HepG2 (cell line): ENCODE data around the gene IL1RAP. TPM values are rescaled to one million over a fixed set of nuclear protein-coding genes. Genes with fewer than 3 reads are reported as not detected.

Source experiments
- ATAC-seq: fragments of 200-7000 bp; cut with Tn5 transposase; 3 replicates; pipeline ENCODE4 v1.9.1; 2020; ENCODE audit warnings: mild to moderate bottlenecking, moderate library complexity
- BruUV-seq: library from RNA; stranded (reverse); fragments of 400-500 nt; replicated peaks from 2 replicates; lab custom pipeline; 2021; lab: Mats Ljungman, UMichigan
- CTCF ChIA-PET: fragments of 300-600 bp; formaldehyde crosslinking; extraction: SDS; loops from one replicate; lab custom pipeline; 2021; ENCODE audit warnings: low total read pairs, inconsistent platforms, low intra/inter-chr PET ratio; lab: Yijun Ruan, JAX
- POLR2A ChIA-PET: fragments of 350-600 bp; sonication (Branson Sonifier 250); formaldehyde crosslinking; loops from one replicate; lab custom pipeline; 2020; ENCODE audit warnings: antibody characterized with exemption, inconsistent platforms; lab: Yijun Ruan, JAX
- DNase-seq: peaks from one replicate; pipeline ENCODE4 v3.0.0-alpha.2; 2015; ENCODE audit warnings: low spot score
- FAIRE-seq: peaks from 3 replicates; lab custom pipeline; 2011; peaks lifted over from hg19 to GRCh38; lab: Jason Lieb, UNC
- H2AFZ ChIP-seq: one replicate; pipeline ENCODE4 v1.6.1; 2011; ENCODE audit warnings: low read length, inconsistent platforms
- H3K27ac ChIP-seq: fragments of 300-600 bp; 3 replicates; pipeline ENCODE4 v1.8.0; 2011; ENCODE audit warnings: mixed run types, mild to moderate bottlenecking, mixed read lengths, low read length, inconsistent platforms; ENCODE audit not compliant: insufficient read depth; ENCODE audit errors: extremely low read length
- H3K27me3 ChIP-seq, 2 experiments: fragments of 200-600 bp in 1 of 2; 2 replicates in 1 of 2; 3 replicates in 1 of 2; pipeline versions ENCODE4 v1.6.0 to v1.8.0; 2011; ENCODE audit warnings: low read length in 2 of 2, mild to moderate bottlenecking in 2 of 2, moderate library complexity in 2 of 2, inconsistent platforms in 1 of 2; ENCODE audit not compliant: insufficient read depth in 2 of 2, control insufficient read depth in 1 of 2
- H3K36me3 ChIP-seq, 2 experiments: fragments of 200-600 bp in 1 of 2; replicated peaks in 1 of 2; 2 replicates in 1 of 2; 3 replicates in 1 of 2; pipeline versions ENCODE4 v1.5.1 to v1.8.0; 2011; ENCODE audit warnings: low read length in 2 of 2, inconsistent platforms in 1 of 2; ENCODE audit not compliant: insufficient read depth in 2 of 2, control insufficient read depth in 1 of 2
- H3K4me1 ChIP-seq: 2 replicates; pipeline ENCODE4 v1.5.1; 2012; ENCODE audit warnings: low read length, inconsistent platforms; ENCODE audit not compliant: insufficient read depth
- H3K4me2 ChIP-seq: 2 replicates; pipeline ENCODE4 v1.6.0; 2011; ENCODE audit warnings: low read depth, low read length, inconsistent platforms
- H3K4me3 ChIP-seq, 3 experiments: fragments of 200-600 bp in 1 of 3; sonication (generic), shearing (Covaris generic) in 1 of 3; replicated peaks in 1 of 3; 2 replicates each; pipeline ENCODE4 v1.5.1; 2011 to 2016; ENCODE audit warnings: low read length in 3 of 3, inconsistent platforms in 2 of 3, low read depth in 2 of 3, mild to moderate bottlenecking in 2 of 3, control low read depth in 1 of 3, mixed read lengths in 1 of 3; ENCODE audit not compliant: insufficient read depth in 1 of 3
- H3K79me2 ChIP-seq: one replicate; pipeline ENCODE4 v1.6.1; 2011; ENCODE audit warnings: low read length, inconsistent platforms; ENCODE audit not compliant: insufficient read depth
- H3K9ac ChIP-seq: 2 replicates; pipeline ENCODE4 v1.6.0; 2011; ENCODE audit warnings: mild to moderate bottlenecking, low read depth, low read length, inconsistent platforms; ENCODE audit not compliant: insufficient read depth
- H3K9me3 ChIP-seq: 2 replicates; pipeline ENCODE4 v1.5.1; 2012; ENCODE audit warnings: mild to moderate bottlenecking, low read length
- H4K20me1 ChIP-seq: 2 replicates; pipeline ENCODE4 v1.6.0; 2011; ENCODE audit warnings: inconsistent platforms, mild to moderate bottlenecking, low read length, moderate library complexity; ENCODE audit not compliant: insufficient read depth
- AGO1 ChIP-seq: fragments of 200-400 bp; formaldehyde crosslinking; IDR thresholded peaks from 2 replicates; pipeline ENCODE4 v1.6.1; 2017; ENCODE audit warnings: mild to moderate bottlenecking, low read depth, low read length, moderate library complexity; ENCODE audit not compliant: poor library complexity, severe bottlenecking
- HBP1 ChIP-seq: IDR thresholded peaks from 2 replicates; pipeline ENCODE4 v1.6.1; 2016; ENCODE audit warnings: low read depth, control low read depth
- HDAC2 ChIP-seq: sonication (generic); formaldehyde crosslinking; IDR thresholded peaks from 2 replicates; pipeline ENCODE4 v1.4.0; 2020; ENCODE audit warnings: missing genetic modification reagents
- RCOR2 ChIP-seq: IDR thresholded peaks from 2 replicates; pipeline ENCODE4 v1.6.1; 2016; ENCODE audit warnings: missing biosample characterization, missing genetic modification reagents
- TEAD3 ChIP-seq: optimal IDR thresholded peaks from 2 replicates; pipeline ENCODE3; 2016; ENCODE audit warnings: borderline replicate concordance
- ZEB1 ChIP-seq: IDR thresholded peaks from 2 replicates; pipeline ENCODE4 v1.6.1; 2012; ENCODE audit warnings: mild to moderate bottlenecking, low read depth, inconsistent platforms; ENCODE audit not compliant: insufficient replicate concordance
- ZNF12 ChIP-seq: sonication (generic); formaldehyde crosslinking; IDR thresholded peaks from 2 replicates; pipeline ENCODE4 v1.5.0; 2020; ENCODE audit warnings: missing genetic modification reagents
- ZNF552 ChIP-seq: sonication (generic); formaldehyde crosslinking; IDR thresholded peaks from 2 replicates; pipeline ENCODE4 v1.9.0; 2022; ENCODE audit warnings: missing genetic modification reagents, mild to moderate bottlenecking, borderline replicate concordance
- WGBS: methylation state at CpG from one replicate; pipeline ENCODE4 v1.1.6; 2017; ENCODE audit warnings: low lambda C conversion rate; 5-methylcytosine and 5-hydroxymethylcytosine counted together
- in situ Hi-C: cut with HindIII; loops from 2 replicates; pipeline ENCODE4 v1.10.0; 2017; ENCODE audit warnings: low pct_unique_long_range_greater_than_20kb; ENCODE audit not compliant: extremely low pct_ligation_motif_present
- intact Hi-C: fragments of 100-400 bp; cut with micrococcal nuclease; formaldehyde crosslinking; loops from one replicate; pipeline ENCODE4 v1.10.0; 2022; ENCODE audit not compliant: unreplicated experiment
- polyA plus RNA-seq, 8 experiments: library from polyadenylated mRNA; depleted of rRNA in 3 of 8; stranded (reverse) in 7 of 8; unstranded in 1 of 8; fragments of >200 nt; fragmentation: Illumina TruSeq in 4 of 8; extraction: Trizol in 4 of 8; gene quantifications; 2 replicates each; pipeline versions ENCODE4 v1.2.1 to v1.2.3, GENCODE V29; 2011 to 2016; ENCODE audit warnings: low read depth in 4 of 8, missing spikeins in 1 of 8, mixed read lengths in 1 of 8; ENCODE audit not compliant: insufficient read depth in 1 of 8
- total RNA-seq, 5 experiments: library from RNA; depleted of rRNA; stranded (reverse); fragments of >200 nt; fragmentation: Illumina TruSeq; extraction: Trizol; gene quantifications; 2 replicates each; pipeline ENCODE4 v1.2.3, GENCODE V29; 2016; ENCODE audit warnings: low read depth in 1 of 5

IL1RAP gene
- total and polyA plus RNA-seq, 2 of the 13 experiments (the other 11 are each of a cell fraction or from before 2014, with no cell fraction given) = 18.3 to 54.9 TPM

DNA sequence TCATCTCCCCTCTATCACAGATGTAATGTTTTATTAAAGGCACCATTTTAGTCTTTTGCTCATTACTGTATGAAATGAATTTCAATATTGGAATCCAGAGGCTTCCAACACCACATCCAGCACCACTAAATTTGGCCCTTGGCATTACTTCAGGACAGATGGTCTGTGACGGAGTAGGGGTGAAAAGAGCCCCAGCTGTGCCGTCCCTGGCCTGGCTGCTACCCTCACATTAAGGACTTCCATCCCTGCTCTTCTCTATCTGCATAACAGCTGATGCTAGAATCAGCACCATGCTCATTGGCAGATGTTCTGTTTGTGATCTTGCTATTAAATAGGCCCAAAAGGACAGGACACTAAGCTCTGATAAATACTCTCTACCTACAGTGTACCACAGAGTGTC lies 152.9 kb downstream of the IL1RAP start:
- no peak overlapping the region for H3K4me2 ChIP-seq
- ATAC-seq = no peak
- no peak overlapping the region for H3K4me3 ChIP-seq
- POLR2A ChIA-PET = no interaction called here
- DNase-seq = no peak
- H3K36me3 ChIP-seq = no peaks in the 10 kb centered on the region
- FAIRE-seq = no peak
- no peak overlapping the region for H3K27ac ChIP-seq
- in situ Hi-C loops = no loop called here
- no peaks in the 10 kb centered on the region for H3K9me3 ChIP-seq
- no peaks in the 10 kb centered on the region; a peak in 1 of 5 replicates for H3K27me3 ChIP-seq
- H2AFZ ChIP-seq = no peak overlapping the region
- H3K9ac ChIP-seq = no peak overlapping the region
- no TSS peak for BruUV-seq
- no peaks in the 10 kb centered on the region for H3K79me2 ChIP-seq
- 80% methylated on average over 2 of the region's 2 CpGs for WGBS
- CTCF ChIA-PET = no interaction called here
- no peaks in the 10 kb centered on the region for H4K20me1 ChIP-seq
- intact Hi-C loops = loop anchor here (2.0 kb wide), 1 partner anchor 56 kb away; no protein-coding TSS in a partner anchor
- no peak for TF ChIP-seq ZNF552
- no peak for TF ChIP-seq HBP1 (CRISPR knock-in tag)
- TF ChIP-seq, all 625 proteins: peak for 0
- no peaks in the 10 kb centered on the region for H3K4me1 ChIP-seq

DNA sequence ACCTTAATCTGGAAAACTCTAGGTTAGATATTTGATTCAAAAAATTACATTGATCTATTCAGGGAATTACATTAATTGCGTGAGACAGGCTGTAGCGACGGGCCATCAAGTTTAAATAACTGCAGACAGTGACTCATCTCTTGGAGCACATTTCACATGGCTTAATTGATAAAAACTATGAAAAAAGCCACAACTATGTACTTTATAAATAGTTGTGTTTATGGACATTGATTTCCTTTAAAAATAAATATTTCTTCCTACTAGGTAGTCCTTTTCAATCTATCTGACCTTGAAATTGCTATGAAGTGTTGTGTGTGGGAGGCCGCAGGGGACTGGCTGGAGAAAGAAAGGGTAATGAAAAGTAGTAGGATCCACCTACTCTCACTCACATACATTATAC lies 157.8 kb downstream of the IL1RAP start:
- Histone ChIP-seq H3K9me3 (no peaks in the 10 kb centered on the region), H3K27me3 (no peaks in the 10 kb centered on the region; a peak in 1 of 5 replicates), H2AFZ (no peak overlapping the region), H3K9ac (no peak overlapping the region), H3K27ac (no peak overlapping the region)
- no TSS peak for BruUV-seq
- ChIA-PET CTCF (no interaction called here), POLR2A (no interaction called here)
- no peak for DNase-seq
- intact Hi-C loops (no loop called here), in situ Hi-C loops (no loop called here)
- ATAC-seq = no peak
- 26% methylated on average over 4 of the region's 4 CpGs for WGBS
- no peak for TF ChIP-seq HDAC2 (CRISPR knock-in tag)
- TF ChIP-seq ZNF12 (CRISPR knock-in tag) = no peak
- TF ChIP-seq RCOR2 (CRISPR knock-in tag) = no peak
- no peak for TF ChIP-seq TEAD3 (CRISPR knock-in tag)
- no peak for TF ChIP-seq ZEB1
- TF ChIP-seq AGO1 = no peak
- TF ChIP-seq, all 625 proteins: peak for 0
- Histone ChIP-seq H3K4me1 (no peaks in the 10 kb centered on the region), H3K79me2 (no peaks in the 10 kb centered on the region), H3K4me2 (no peak overlapping the region), H3K4me3 (no peak overlapping the region), H3K36me3 (no peaks in the 10 kb centered on the region), H4K20me1 (no peaks in the 10 kb centered on the region; the same call in 1 of the 2 replicates)
- no peak for FAIRE-seq
